SU-DHL-6 (cell line): ENCODE data around the gene ACOT11.

Experiments used
- H2AFZ ChIP-seq: fragments of 200-600 bp; sonication (generic); 2 replicates; pipeline ENCODE4 v1.6.1; 2014; ENCODE audit warnings: low read depth, mild to moderate bottlenecking, moderate library complexity, mixed read lengths, antibody characterized with exemption, low read length; ENCODE audit not compliant: severe bottlenecking
- H3F3A ChIP-seq: fragments of 200-600 bp; shearing (Covaris generic); 2 replicates; pipeline ENCODE4 v1.6.0; 2016; ENCODE audit warnings: antibody characterized with exemption, mild to moderate bottlenecking; ENCODE audit not compliant: insufficient read depth
- H3K27ac ChIP-seq: fragments of 200-600 bp; sonication (generic); 2 replicates; pipeline ENCODE4 v1.5.1; 2016; ENCODE audit warnings: low read depth, mild to moderate bottlenecking, low read length, moderate library complexity, mixed read lengths
- H3K27me3 ChIP-seq: fragments of 200-600 bp; sonication (generic), shearing (Covaris generic); 2 replicates; pipeline ENCODE4 v1.6.0; 2014; ENCODE audit warnings: mild to moderate bottlenecking, low read length
- H3K36me3 ChIP-seq: fragments of 200-600 bp; sonication (generic); 2 replicates; pipeline ENCODE4 v1.6.1; 2014; ENCODE audit warnings: mild to moderate bottlenecking, low read length, mixed read lengths
- H3K4me2 ChIP-seq: fragments of 300-600, 200-600 bp; shearing (Covaris generic), sonication (generic); 2 replicates; pipeline ENCODE4 v1.6.0; 2014; ENCODE audit warnings: low read length, low read depth, mild to moderate bottlenecking; ENCODE audit not compliant: poor library complexity, severe bottlenecking
- H3K4me3 ChIP-seq: fragments of 200-600 bp; sonication (generic); 2 replicates; pipeline ENCODE4 v1.5.1; 2014; ENCODE audit warnings: antibody characterized with exemption, low read length, mild to moderate bottlenecking, mixed read lengths; ENCODE audit not compliant: insufficient read depth, poor library complexity, severe bottlenecking
- H3K79me2 ChIP-seq: fragments of 200-600 bp; sonication (generic); 2 replicates; pipeline ENCODE4 v1.6.1; 2014; ENCODE audit warnings: mild to moderate bottlenecking, low read length, moderate library complexity; ENCODE audit not compliant: insufficient read depth
- H3K9ac ChIP-seq: fragments of 200-600 bp; sonication (generic); 2 replicates; pipeline ENCODE4 v1.7.0; 2014; ENCODE audit warnings: mild to moderate bottlenecking, low read length
- H3K9me2 ChIP-seq: fragments of 200-600 bp; sonication (generic); replicated peaks from 2 replicates; pipeline ENCODE4 v1.6.1; 2014; ENCODE audit warnings: low read length; ENCODE audit not compliant: insufficient read depth
- H3K9me3 ChIP-seq: fragments of 200-600 bp; sonication (generic); 2 replicates; pipeline ENCODE4 v1.6.1; 2014; ENCODE audit warnings: low read length, mixed read lengths; ENCODE audit not compliant: insufficient read depth
- H4K20me1 ChIP-seq: fragments of 200-600 bp; sonication (generic); 2 replicates; pipeline ENCODE4 v1.6.1; 2014; ENCODE audit warnings: low read depth, mild to moderate bottlenecking, antibody characterized with exemption, low read length, moderate library complexity, mixed read lengths
- CTCF ChIP-seq: fragments of 200-600 bp; sonication (generic); IDR thresholded peaks from one replicate; pipeline ENCODE4 v1.5.1; 2017; ENCODE audit warnings: antibody characterized with exemption, mild to moderate bottlenecking, low read length, moderate library complexity; ENCODE audit not compliant: insufficient read depth, poor library complexity, severe bottlenecking
- EZH2phosphoT487 ChIP-seq: fragments of 200-600 bp; sonication (generic), shearing (Covaris generic); conservative IDR thresholded peaks from 2 replicates; pipeline ENCODE4 v1.6.1; 2018; ENCODE audit warnings: mild to moderate bottlenecking, antibody characterized with exemption, low read length, moderate library complexity, mixed read lengths

Gene ACOT11

GRCh38 chr1:54588377-54588776 is 40.3 kb downstream of the ACOT11 start:
- Histone ChIP-seq H2AFZ (no peak overlapping the region), H3K4me2 (no peak overlapping the region), H3K36me3 (no peaks in the 10 kb centered on the region), H3K9ac (no peak overlapping the region), H3K9me2 (no peaks in the 10 kb centered on the region), H3K9me3 (no peaks in the 10 kb centered on the region), H3K27ac (no peak overlapping the region), H3F3A (no peaks in the 10 kb centered on the region), H3K79me2 (no peaks in the 10 kb centered on the region), H3K4me3 (no peak overlapping the region), H3K27me3 (no peaks in the 10 kb centered on the region), H4K20me1 (no peaks in the 10 kb centered on the region)
- TF ChIP-seq CTCF: no peak
- TF ChIP-seq EZH2phosphoT487: no peak

- Histone ChIP-seq H3K27ac (no peak overlapping the region), H3K9ac (no peak overlapping the region), H3K4me3 (no peak overlapping the region), H3K27me3 (no peaks in the 10 kb centered on the region), H3K4me2 (no peak overlapping the region), H2AFZ (no peak overlapping the region), H4K20me1 (no peaks in the 10 kb centered on the region), H3K79me2 (no peaks in the 10 kb centered on the region), H3K9me3 (no peaks in the 10 kb centered on the region), H3K36me3 (no peaks in the 10 kb centered on the region), H3K9me2 (no peaks in the 10 kb centered on the region), H3F3A (no peaks in the 10 kb centered on the region)
- TF ChIP-seq CTCF (no peak), EZH2phosphoT487 (no peak)
Observed at GRCh38 chr1:54591127-54591756, 43.2 kb downstream of the ACOT11 start.

GRCh38 chr1:54593571-54594160 is 45.6 kb downstream of the ACOT11 start:
- no peaks in the 10 kb centered on the region for H3K9me3 ChIP-seq
- H3K27me3 ChIP-seq: no peaks in the 10 kb centered on the region
- TF ChIP-seq CTCF (no peak), EZH2phosphoT487 (no peak)
- no peaks in the 10 kb centered on the region for H3K9me2 ChIP-seq
- no peaks in the 10 kb centered on the region for H3K36me3 ChIP-seq
- H4K20me1 ChIP-seq: no peaks in the 10 kb centered on the region
- H3K4me3 ChIP-seq: no peak overlapping the region
- H3F3A ChIP-seq: no peaks in the 10 kb centered on the region
- H3K27ac ChIP-seq: no peak overlapping the region
- no peak overlapping the region for H2AFZ ChIP-seq
- no peak overlapping the region for H3K9ac ChIP-seq
- no peak overlapping the region for H3K4me2 ChIP-seq
- no peaks in the 10 kb centered on the region for H3K79me2 ChIP-seq
